Amniotic epithelial cell (primary cell): Measurements from ENCODE around the gene MUC13.
A peak's percentile ranks its signal among the peaks of the same experiment; 100 is the strongest.

Experiments used
- DNase-seq: peaks from one replicate; pipeline ENCODE4 v3.0.0-alpha.2; 2010; ENCODE audit warnings: low read depth

The MUC13 gene

DNA sequence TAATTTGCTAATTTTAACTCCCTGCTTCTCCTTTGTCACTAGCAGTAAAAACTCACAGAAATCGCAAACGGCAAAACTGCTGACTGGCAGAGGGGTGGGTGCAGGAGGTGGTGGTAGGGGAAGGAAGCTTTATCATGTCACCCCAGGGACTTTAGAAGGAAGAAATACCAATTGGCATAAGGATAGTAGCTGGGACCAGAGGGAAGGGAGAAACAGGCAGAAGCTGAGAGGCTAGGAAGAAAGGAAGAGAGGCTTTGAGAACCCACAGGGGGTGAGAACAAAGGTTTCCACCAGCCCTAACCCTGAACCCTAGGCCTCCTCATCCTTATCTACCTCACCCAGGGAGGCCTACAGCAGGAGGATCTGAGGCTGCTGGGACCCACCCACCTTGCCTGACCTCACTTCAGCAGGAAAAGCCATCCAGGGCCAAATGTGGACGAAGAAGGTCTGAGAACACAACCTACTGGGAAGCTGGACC, 58.1 kb downstream of the MUC13 start:
- DNase-seq = no peak

DNA sequence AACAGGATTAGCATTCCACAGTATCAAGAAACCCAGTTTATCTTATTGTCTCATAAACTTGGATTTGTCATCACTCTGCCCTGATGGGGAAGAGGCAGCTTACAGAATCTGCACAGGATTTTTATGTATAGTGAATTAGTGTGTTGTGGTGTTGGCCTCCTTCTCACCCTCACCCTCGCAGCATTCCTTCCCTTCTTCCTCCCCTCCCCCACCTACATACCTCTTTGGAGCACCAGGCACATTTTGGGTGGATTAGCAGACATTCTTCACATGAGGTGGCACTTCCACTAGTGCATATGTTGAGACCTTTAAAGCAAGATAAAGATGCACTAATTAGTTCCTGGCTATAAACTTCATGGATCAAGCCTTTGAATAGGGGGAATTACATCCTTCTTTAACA, 61.3 kb downstream of the MUC13 start:
- no peak for DNase-seq

DNA sequence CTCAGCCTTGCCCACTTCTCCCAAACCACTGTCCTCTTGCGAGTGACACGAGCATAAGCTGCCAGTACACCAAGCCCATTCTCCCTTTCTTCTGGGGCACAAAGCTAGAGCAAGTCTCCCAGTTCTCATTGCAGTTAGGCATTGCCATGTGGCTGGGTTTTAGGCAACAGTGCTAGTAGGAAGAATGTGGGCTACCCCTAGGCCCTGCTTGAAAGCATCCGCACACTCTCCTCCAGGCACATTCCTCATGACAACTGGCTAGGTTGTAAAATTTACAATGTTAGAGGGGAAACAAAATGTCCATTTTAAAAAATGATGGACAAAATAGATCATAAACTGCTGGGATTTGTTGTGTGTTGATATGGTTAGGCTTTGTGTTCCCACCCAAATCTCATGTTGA, 67.0 kb downstream of the MUC13 start:
- DNase-seq = no peak

DNA sequence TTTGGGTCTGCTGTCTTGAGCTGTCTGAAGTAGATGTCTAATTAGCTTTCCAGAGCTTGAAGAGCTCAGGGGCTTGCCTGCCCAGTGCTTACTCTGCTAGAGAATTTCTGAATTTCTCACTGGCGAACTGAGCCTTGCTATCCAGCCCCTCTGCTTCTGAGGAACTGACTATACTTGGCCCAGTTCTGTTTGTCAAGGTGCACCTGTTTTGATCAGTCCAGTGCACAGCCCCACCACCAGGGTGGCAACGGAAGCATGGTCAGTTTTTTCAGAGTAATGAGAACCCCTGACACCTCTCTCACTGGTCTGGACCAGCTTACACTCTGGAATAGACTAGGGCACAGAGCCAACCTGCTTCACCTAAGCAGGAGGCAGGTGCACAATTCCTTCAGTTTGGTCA, 72.5 kb downstream of the MUC13 start:
- DNase-seq = no peak

DNA sequence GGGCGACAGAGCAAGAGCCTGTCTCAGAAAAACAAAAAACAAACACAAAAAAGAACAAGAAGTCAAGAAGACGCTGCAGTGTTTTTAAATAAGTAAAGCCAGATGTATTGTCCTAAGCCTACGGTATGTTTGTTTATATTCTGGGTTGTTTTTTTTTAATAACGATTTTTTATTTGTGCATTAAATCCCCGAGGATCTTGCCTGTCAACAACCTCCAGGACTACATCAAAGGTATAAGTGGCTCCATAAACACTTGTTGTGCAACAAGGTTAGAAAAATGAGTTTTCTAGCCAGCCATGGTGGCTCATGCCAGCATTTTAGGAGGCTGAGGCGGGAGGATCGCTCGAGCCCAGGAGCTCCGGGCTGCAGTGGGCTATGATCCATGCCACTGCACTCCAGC, 73.5 kb downstream of the MUC13 start:
- DNase-seq = peak; percentile 61

DNA sequence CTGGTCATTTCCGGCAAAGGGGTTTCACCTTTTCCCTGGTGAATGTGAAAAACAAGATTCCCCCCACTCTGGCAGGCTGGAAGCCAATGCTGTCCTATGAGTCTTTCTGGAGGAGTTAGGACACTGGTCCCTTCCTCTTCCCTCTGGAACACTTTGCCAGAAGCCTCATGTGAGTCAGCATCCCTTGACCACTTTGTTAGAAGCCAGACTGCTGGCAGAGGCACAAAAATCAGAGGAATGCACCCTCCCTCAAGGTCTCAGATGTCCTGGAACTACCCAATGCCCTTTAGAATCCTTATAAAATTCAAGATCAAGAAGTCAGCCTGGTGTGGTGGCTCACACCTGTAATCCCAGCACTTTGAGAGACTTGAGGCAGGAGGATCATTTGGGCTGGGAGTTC, 74.0 kb downstream of the MUC13 start:
- DNase-seq = peak; percentile 98

DNA sequence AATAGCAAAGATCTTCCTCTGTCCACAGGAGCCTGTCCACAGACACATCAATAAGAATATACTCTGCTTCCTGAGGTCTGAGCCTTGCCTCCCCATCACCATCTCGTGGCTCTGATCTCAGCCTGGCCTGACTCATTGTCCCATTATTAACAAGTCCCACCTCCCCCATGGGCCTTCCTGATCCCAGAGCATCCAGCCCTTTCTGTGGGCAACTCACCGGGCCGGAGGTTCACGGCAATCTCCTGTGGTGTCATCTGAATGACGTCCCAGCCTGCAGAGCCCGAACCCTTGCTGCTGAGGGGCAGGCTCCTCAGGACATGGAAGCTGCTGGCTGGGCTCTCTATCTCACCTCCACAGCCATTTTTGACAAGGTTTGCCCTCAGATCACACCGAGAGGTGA, 75.5 kb downstream of the MUC13 start:
- DNase-seq = peak; percentile 87

DNA sequence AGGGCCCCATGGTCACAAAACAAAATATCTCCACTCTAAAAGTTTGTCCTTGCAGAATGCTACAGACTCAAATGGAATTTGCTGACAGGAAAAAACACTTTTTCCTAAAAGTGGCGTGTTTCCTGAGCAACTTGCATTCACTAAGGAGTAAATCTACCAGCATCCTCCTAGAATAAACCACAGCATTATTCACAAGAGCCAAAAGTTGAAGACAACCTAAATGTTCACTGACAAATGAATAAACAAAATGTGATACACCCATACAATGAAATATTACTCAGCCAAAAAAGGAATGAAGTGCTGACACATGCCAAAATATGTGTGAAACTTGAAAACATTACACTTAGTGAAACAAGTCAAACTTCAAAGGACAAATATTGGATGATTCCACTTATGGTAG, 76.3 kb downstream of the MUC13 start:
- DNase-seq = peak; percentile 77

DNA sequence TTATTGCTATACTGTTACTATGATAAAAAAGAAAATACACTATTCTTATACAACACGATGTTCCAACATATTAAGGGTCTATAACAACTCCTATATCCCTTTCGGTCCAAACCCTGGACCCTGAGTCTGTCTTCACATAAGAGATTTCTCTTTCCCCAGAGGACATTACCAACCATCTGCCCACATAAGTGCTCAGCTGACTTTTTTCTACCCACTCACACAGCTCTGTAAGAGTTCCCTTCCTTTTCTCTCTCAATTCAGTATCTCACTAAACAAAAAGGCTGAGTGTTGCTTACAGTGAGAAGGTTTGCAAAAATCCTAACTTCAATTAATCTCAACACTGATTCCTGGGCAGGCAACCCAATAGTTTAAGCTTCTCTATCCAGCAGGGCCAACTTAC, 77.9 kb downstream of the MUC13 start:
- no peak for DNase-seq
